ENCODE measurements around the gene CEP72. TPM values are rescaled to one million over a fixed set of nuclear protein-coding genes. Genes with fewer than 3 reads are reported as not detected.

CEP72 gene
- total RNA-seq, 1 experiment from 2014 or later: 24.8 TPM

GRCh38 chr5:601771-602465 lies 10.2 kb upstream of the CEP72 start:
- no peak overlapping the region for H4K8ac ChIP-seq (replicated peaks; ENCODE audit: insufficient read length, low read depth, low read length)
- no peak overlapping the region for H3T11ph ChIP-seq (ENCODE audit: low read length)
- no peaks in the 10 kb centered on the region for H3K79me1 ChIP-seq (ENCODE audit: insufficient read depth, low read depth, low read length, poor library complexity, severe bottlenecking)
- no peak overlapping the region for H3K27ac ChIP-seq (ENCODE audit: insufficient read length, low read depth, low read length)
- H3K27me3 ChIP-seq (ENCODE audit: insufficient read depth, low read length): no peaks in the 10 kb centered on the region
- no peak overlapping the region for H4K91ac ChIP-seq (ENCODE audit: insufficient read length, low read depth, low read length)
- H2AK5ac ChIP-seq (ENCODE audit: insufficient read length, low read length): no peak overlapping the region
- H4K5ac ChIP-seq (ENCODE audit: insufficient read length, low read depth, low read length): no peak overlapping the region
- no peaks in the 10 kb centered on the region for H3K36me3 Mint-ChIP-seq (ENCODE audit: insufficient read depth in 1 of 3, low read depth in 3 of 3)
- H3K4me3 Mint-ChIP-seq: no peak overlapping the region
- no peaks in the 10 kb centered on the region for H3K79me2 ChIP-seq (ENCODE audit: insufficient read depth, low read length)
- no peak overlapping the region for H2BK120ac ChIP-seq (ENCODE audit: low read depth, low read length, poor library complexity, severe bottlenecking)
- no peak for DNase-seq
- H4K20me1 ChIP-seq (ENCODE audit: control insufficient read depth, insufficient read depth, insufficient read length): no peaks in the 10 kb centered on the region
- H3K9ac ChIP-seq (ENCODE audit: extremely low read depth, insufficient read length, low read length): no peak overlapping the region
- H3K56ac ChIP-seq (ENCODE audit: insufficient read length, low read depth, low read length): no peak overlapping the region
- 0 out of 4 replicates have a peak, but pooled peaks cover 0 to 3% of the 10 kb centered on the region in 2 experiments for H3K4me1 Mint-ChIP-seq
- no peaks in the 10 kb centered on the region for H3K9me3 Mint-ChIP-seq
- no peak for TF ChIP-seq CTCF (conservative IDR thresholded peaks at IDR 0.05)
- H3K18ac ChIP-seq (ENCODE audit: insufficient read length, low read depth, low read length): no peak overlapping the region
- no peak overlapping the region for H2BK12ac ChIP-seq (ENCODE audit: insufficient read length, low read depth, low read length)
- H2BK5ac ChIP-seq (ENCODE audit: insufficient read length, low read length): no peak overlapping the region
- no peak overlapping the region for H3K14ac ChIP-seq (ENCODE audit: insufficient read depth, low read length)
- no peak overlapping the region for H2AFZ ChIP-seq (ENCODE audit: low read length)
- H3K9me3 ChIP-seq (ENCODE audit: control insufficient read depth, low read depth, low read length): no peaks in the 10 kb centered on the region
- no peak overlapping the region for H3K4me2 ChIP-seq (ENCODE audit: insufficient read depth, insufficient read length, low read length)
- no peak overlapping the region for H2BK20ac ChIP-seq (ENCODE audit: low read depth, low read length, poor library complexity, severe bottlenecking)
- peaks cover 56% of the 10 kb centered on the region for H3K27me3 Mint-ChIP-seq (ENCODE audit: low read depth)
- H3K23me2 ChIP-seq (ENCODE audit: insufficient read length, low read depth, low read length, poor library complexity, severe bottlenecking): no peaks in the 10 kb centered on the region
- no peaks in the 10 kb centered on the region for H3K4me1 ChIP-seq (ENCODE audit: insufficient read depth, low read length)
- WGBS (ENCODE audit: extremely low coverage, insufficient read length, low lambda C conversion rate): no CpG with 5 or more reads among the region's 47 CpGs
- H3K23ac ChIP-seq (ENCODE audit: insufficient read length, low read depth, low read length): no peak overlapping the region
- H3K4ac ChIP-seq (ENCODE audit: low read depth, low read length): no peak overlapping the region
- H3K27ac Mint-ChIP-seq: no peak overlapping the region
- no peak overlapping the region for H2BK15ac ChIP-seq (ENCODE audit: low read depth, low read length)

Data from H9 (cell line).